ENCODE measurements around the gene TPCN2.
"Not testable (repeated sequence)": the region's sequence is repeated elsewhere in the genome, so short reads cannot be mapped to it uniquely, and the experiment has no call there.

TPCN2 gene

DNA sequence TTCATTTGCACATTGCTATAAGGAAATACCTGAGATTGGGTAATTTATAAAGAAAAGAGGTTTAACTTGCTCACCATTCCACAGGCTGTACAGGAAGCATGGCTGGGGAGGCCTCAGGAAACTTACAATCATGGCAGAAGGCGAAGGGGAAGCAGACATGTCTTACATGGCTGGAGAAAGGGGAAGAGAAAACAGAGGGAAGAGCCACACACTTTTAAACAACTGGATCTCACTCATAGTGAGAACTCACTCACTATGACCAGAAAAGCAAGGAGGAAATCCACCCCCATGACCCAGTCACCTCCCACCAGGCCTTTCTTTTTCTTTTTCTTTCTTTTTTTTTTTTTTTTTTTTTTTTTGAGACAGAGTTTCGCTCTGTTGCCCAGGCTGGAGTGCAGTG is 85.5 kb downstream of the TPCN2 start:
- Histone ChIP-seq H3K4me1 (ENCODE audit: control insufficient read depth, insufficient read depth, low read depth, low read length) (peaks cover 19% of the 10 kb centered on the region), H3K27me3 (ENCODE audit: control insufficient read depth in 1 of 2, insufficient read depth in 1 of 2, low read length in 2 of 2) (peaks cover 6 to 30% of the 10 kb centered on the region in 2 experiments), H3K9me3 (ENCODE audit: control insufficient read depth, low read length) (peaks cover 21% of the 10 kb centered on the region)
- H4K91ac ChIP-seq (ENCODE audit: low read length); H2BK15ac ChIP-seq (ENCODE audit: low read depth, poor library complexity, severe bottlenecking); H2AK5ac ChIP-seq (ENCODE audit: low read length, severe bottlenecking); H3K23ac ChIP-seq (ENCODE audit: low read length in 2 of 2); H2BK5ac ChIP-seq (ENCODE audit: low read depth, low read length, poor library complexity, severe bottlenecking); H3K36me3 ChIP-seq (ENCODE audit: control insufficient read depth in 1 of 2, insufficient read depth in 2 of 2, low read depth in 1 of 2, low read length in 2 of 2); H2AFZ ChIP-seq (ENCODE audit: low read depth, low read length); H3K4me3 ChIP-seq (ENCODE audit: insufficient read depth in 1 of 2, low read depth in 1 of 2, low read length in 2 of 2); H2BK12ac ChIP-seq (ENCODE audit: low read length in 2 of 2); H3K79me1 ChIP-seq (replicated peaks; ENCODE audit: low read length, poor library complexity, severe bottlenecking); H2BK120ac ChIP-seq (ENCODE audit: low read depth, low read length); H3K9ac ChIP-seq (ENCODE audit: low read length); H3K27ac ChIP-seq (ENCODE audit: low read length, poor library complexity, severe bottlenecking); DNase-seq; H3K14ac ChIP-seq (ENCODE audit: low read length in 2 of 2); H3K18ac ChIP-seq (ENCODE audit: low read depth in 1 of 2, low read length in 2 of 2); H3K4ac ChIP-seq (ENCODE audit: low read depth in 1 of 2, low read length in 2 of 2); H4K8ac ChIP-seq (ENCODE audit: low read length); H3K4me2 ChIP-seq (ENCODE audit: low read length, poor library complexity, severe bottlenecking): not testable (repeated sequence)
- WGBS, result 100% methylated on average over 1 of the region's 2 CpGs

DNA sequence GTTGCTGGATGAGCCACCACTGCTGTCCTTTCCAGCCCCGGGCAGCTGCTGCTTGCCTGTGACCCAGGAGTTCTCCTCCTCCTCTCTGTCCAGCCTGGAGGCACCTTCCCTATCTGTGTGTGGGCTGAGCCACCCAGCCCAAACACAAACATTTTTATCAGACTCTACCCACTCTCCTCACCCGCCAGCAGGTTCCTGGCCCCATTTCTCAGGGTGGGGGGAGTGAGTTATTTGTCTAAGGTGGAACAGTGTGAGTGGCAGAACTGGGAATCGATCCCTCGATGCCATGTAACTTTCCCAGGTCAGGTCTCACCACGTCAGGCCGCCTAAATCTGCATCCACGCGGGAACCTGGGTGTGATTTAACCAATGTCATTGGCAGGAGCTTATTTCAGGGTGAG is 86.2 kb downstream of the TPCN2 start:
- no peak overlapping the region for H3K4me3 ChIP-seq (ENCODE audit: insufficient read depth in 1 of 2, low read depth in 1 of 2, low read length in 2 of 2)
- DNase-seq, result no peak
- no peak overlapping the region for H2BK120ac ChIP-seq (ENCODE audit: low read depth, low read length)
- H3K79me1 ChIP-seq (replicated peaks; ENCODE audit: low read length, poor library complexity, severe bottlenecking), result no peaks in the 10 kb centered on the region
- no peak overlapping the region for H2BK12ac ChIP-seq (ENCODE audit: low read length in 2 of 2)
- H3K4ac ChIP-seq (ENCODE audit: low read depth in 1 of 2, low read length in 2 of 2), result no peak overlapping the region
- no peak overlapping the region for H3K14ac ChIP-seq (ENCODE audit: low read length in 2 of 2)
- H3K9ac ChIP-seq (ENCODE audit: low read length), result no peak overlapping the region
- H3K9me3 ChIP-seq (ENCODE audit: control insufficient read depth, low read length), result peaks cover 22% of the 10 kb centered on the region
- no peak overlapping the region for H3K27ac ChIP-seq (ENCODE audit: low read length, poor library complexity, severe bottlenecking)
- no peak overlapping the region for H2AFZ ChIP-seq (ENCODE audit: low read depth, low read length)
- H2BK15ac ChIP-seq (ENCODE audit: low read depth, poor library complexity, severe bottlenecking), result no peak overlapping the region
- no peaks in the 10 kb centered on the region for H3K36me3 ChIP-seq (ENCODE audit: control insufficient read depth in 1 of 2, insufficient read depth in 2 of 2, low read depth in 1 of 2, low read length in 2 of 2)
- H3K27me3 ChIP-seq (ENCODE audit: control insufficient read depth in 1 of 2, insufficient read depth in 1 of 2, low read length in 2 of 2), result peaks cover 6 to 33% of the 10 kb centered on the region in 2 experiments
- 95% methylated on average over 8 of the region's 8 CpGs for WGBS
- peak overlapping the region in 1 of 2 experiments; percentile 27 for H3K23ac ChIP-seq (ENCODE audit: low read length in 2 of 2)
- H4K8ac ChIP-seq (ENCODE audit: low read length), result no peak overlapping the region
- no peak overlapping the region for H3K4me2 ChIP-seq (ENCODE audit: low read length, poor library complexity, severe bottlenecking)
- H3K18ac ChIP-seq (ENCODE audit: low read depth in 1 of 2, low read length in 2 of 2), result no peak overlapping the region
- no peak overlapping the region for H4K91ac ChIP-seq (ENCODE audit: low read length)
- peaks cover 19% of the 10 kb centered on the region for H3K4me1 ChIP-seq (ENCODE audit: control insufficient read depth, insufficient read depth, low read depth, low read length)
- no peak overlapping the region for H2BK5ac ChIP-seq (ENCODE audit: low read depth, low read length, poor library complexity, severe bottlenecking)
- H2AK5ac ChIP-seq (ENCODE audit: low read length, severe bottlenecking), result no peak overlapping the region

DNA sequence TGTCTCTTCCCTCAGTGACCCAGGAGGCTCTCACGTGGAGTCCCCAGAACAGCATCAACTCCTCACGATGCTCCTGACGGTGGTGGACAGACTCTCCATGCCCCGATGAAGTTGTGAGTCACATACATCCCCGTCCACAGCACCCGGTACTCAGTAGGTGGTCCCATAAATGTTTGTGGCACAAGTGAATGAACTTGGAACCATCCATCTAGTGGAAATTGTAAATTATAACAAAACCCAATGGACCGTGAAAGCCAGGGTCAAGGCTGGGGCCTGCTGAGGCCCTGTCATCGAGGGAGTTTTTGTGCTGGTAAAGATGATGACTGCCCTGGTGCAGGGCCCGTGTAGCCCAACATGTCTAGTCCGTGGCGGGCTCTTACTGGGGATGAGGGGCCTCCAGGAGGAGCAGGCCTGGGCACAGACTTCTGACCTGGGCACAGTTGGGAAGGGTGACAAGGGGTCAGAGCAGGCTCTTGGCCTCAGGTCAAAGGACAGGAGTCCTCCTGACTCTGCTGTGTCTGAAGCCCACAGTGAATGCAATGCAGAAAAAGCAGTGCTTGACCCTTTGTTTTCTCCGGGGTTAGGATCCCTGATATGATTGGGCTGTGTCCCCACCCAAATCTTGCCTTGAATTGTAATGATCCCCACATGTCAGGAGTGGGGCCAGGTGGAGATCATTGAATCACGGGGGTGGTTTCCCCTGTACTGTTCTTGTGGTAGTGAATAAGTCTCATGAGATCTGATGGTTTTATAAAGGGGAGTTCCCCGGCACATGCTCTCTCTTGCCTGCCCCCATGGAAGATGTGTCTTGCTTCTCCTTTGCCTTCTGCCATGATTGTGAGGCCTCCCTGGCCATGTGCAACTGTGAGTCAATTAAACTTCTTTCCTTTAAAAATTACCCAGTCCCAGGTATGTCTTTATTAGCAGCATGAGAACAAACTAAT is 87.0 kb downstream of the TPCN2 start:
- WGBS, result 82% methylated on average over 14 of the region's 14 CpGs
- no peak overlapping the region for H3K4me2 ChIP-seq (ENCODE audit: low read length, poor library complexity, severe bottlenecking)

DNA sequence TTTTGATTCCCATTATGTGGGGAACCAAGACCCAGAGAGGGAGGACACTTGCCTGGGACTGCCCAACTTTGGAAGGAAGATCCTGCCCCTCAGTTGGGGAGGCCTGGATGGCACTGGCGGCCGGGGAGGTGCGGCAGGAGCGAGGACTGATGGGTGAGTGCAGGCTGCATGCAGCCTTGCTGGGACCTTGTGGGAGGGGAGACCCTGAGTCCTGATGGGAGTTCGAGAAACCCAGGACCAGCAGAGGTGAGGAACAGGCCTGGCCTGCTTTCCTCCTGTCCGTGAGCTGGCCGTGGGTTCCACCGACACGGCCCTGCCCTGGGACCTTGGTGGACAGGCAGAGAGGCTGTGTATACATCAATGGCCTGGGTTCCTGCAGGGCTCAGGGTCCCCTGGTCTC is 87.7 kb downstream of the TPCN2 start:
- Histone ChIP-seq H2BK5ac (ENCODE audit: low read depth, low read length, poor library complexity, severe bottlenecking) (no peak overlapping the region), H3K14ac (ENCODE audit: low read length in 2 of 2) (no peak overlapping the region), H3K18ac (ENCODE audit: low read depth in 1 of 2, low read length in 2 of 2) (no peak overlapping the region), H2BK120ac (ENCODE audit: low read depth, low read length) (no peak overlapping the region), H3K27me3 (ENCODE audit: control insufficient read depth in 1 of 2, insufficient read depth in 1 of 2, low read length in 2 of 2) (peaks cover 6 to 43% of the 10 kb centered on the region in 2 experiments), H2BK15ac (ENCODE audit: low read depth, poor library complexity, severe bottlenecking) (no peak overlapping the region), H3K79me1 (replicated peaks; ENCODE audit: low read length, poor library complexity, severe bottlenecking) (no peaks in the 10 kb centered on the region), H3K23ac (ENCODE audit: low read length in 2 of 2) (no peak overlapping the region), H2AK5ac (ENCODE audit: low read length, severe bottlenecking) (no peak overlapping the region), H2BK12ac (ENCODE audit: low read length in 2 of 2) (no peak overlapping the region), H4K91ac (ENCODE audit: low read length) (peak overlapping the region; percentile 43), H3K4me2 (ENCODE audit: low read length, poor library complexity, severe bottlenecking) (no peak overlapping the region), H3K9ac (ENCODE audit: low read length) (no peak overlapping the region), H3K36me3 (ENCODE audit: control insufficient read depth in 1 of 2, insufficient read depth in 2 of 2, low read depth in 1 of 2, low read length in 2 of 2) (no peaks in the 10 kb centered on the region), H3K9me3 (ENCODE audit: control insufficient read depth, low read length) (peaks cover 22% of the 10 kb centered on the region), H3K4me1 (ENCODE audit: control insufficient read depth, insufficient read depth, low read depth, low read length) (peaks cover 11% of the 10 kb centered on the region), H3K4me3 (ENCODE audit: insufficient read depth in 1 of 2, low read depth in 1 of 2, low read length in 2 of 2) (no peak overlapping the region), H3K4ac (ENCODE audit: low read depth in 1 of 2, low read length in 2 of 2) (no peak overlapping the region), H2AFZ (ENCODE audit: low read depth, low read length) (no peak overlapping the region), H4K8ac (ENCODE audit: low read length) (no peak overlapping the region), H3K27ac (ENCODE audit: low read length, poor library complexity, severe bottlenecking) (no peak overlapping the region)
- WGBS, result 96% methylated on average over 9 of the region's 9 CpGs
- no peak for DNase-seq

More for the DNA sequence above, 87.0 kb downstream of the TPCN2 start:
- Histone ChIP-seq H3K14ac (ENCODE audit: low read length in 2 of 2) (no peak overlapping the region), H2BK120ac (ENCODE audit: low read depth, low read length) (no peak overlapping the region), H4K8ac (ENCODE audit: low read length) (no peak overlapping the region), H3K9me3 (ENCODE audit: control insufficient read depth, low read length) (peaks cover 22% of the 10 kb centered on the region), H2BK5ac (ENCODE audit: low read depth, low read length, poor library complexity, severe bottlenecking) (no peak overlapping the region), H4K91ac (ENCODE audit: low read length) (no peak overlapping the region), H3K27me3 (ENCODE audit: control insufficient read depth in 1 of 2, insufficient read depth in 1 of 2, low read length in 2 of 2) (peaks cover 6 to 38% of the 10 kb centered on the region in 2 experiments), H3K4me1 (ENCODE audit: control insufficient read depth, insufficient read depth, low read depth, low read length) (peaks cover 15% of the 10 kb centered on the region), H3K79me1 (replicated peaks; ENCODE audit: low read length, poor library complexity, severe bottlenecking) (no peaks in the 10 kb centered on the region), H2AK5ac (ENCODE audit: low read length, severe bottlenecking) (no peak overlapping the region), H3K18ac (ENCODE audit: low read depth in 1 of 2, low read length in 2 of 2) (no peak overlapping the region), H3K27ac (ENCODE audit: low read length, poor library complexity, severe bottlenecking) (no peak overlapping the region), H3K4ac (ENCODE audit: low read depth in 1 of 2, low read length in 2 of 2) (no peak overlapping the region), H3K9ac (ENCODE audit: low read length) (no peak overlapping the region), H3K36me3 (ENCODE audit: control insufficient read depth in 1 of 2, insufficient read depth in 2 of 2, low read depth in 1 of 2, low read length in 2 of 2) (no peaks in the 10 kb centered on the region), H2BK15ac (ENCODE audit: low read depth, poor library complexity, severe bottlenecking) (no peak overlapping the region), H2AFZ (ENCODE audit: low read depth, low read length) (no peak overlapping the region), H2BK12ac (ENCODE audit: low read length in 2 of 2) (no peak overlapping the region), H3K23ac (ENCODE audit: low read length in 2 of 2) (no peak overlapping the region), H3K4me3 (ENCODE audit: insufficient read depth in 1 of 2, low read depth in 1 of 2, low read length in 2 of 2) (no peak overlapping the region)
- no peak for DNase-seq
